ENCODE measurements around the gene RPS18. TPM values are rescaled to one million over a fixed set of nuclear protein-coding genes. Genes with fewer than 3 reads are reported as not detected.
A peak's percentile ranks its signal among the peaks of the same experiment; 100 is the strongest.

The RPS18 gene
- total RNA-seq, 1 donor from 2014 or later, result 3,296 TPM

DNA sequence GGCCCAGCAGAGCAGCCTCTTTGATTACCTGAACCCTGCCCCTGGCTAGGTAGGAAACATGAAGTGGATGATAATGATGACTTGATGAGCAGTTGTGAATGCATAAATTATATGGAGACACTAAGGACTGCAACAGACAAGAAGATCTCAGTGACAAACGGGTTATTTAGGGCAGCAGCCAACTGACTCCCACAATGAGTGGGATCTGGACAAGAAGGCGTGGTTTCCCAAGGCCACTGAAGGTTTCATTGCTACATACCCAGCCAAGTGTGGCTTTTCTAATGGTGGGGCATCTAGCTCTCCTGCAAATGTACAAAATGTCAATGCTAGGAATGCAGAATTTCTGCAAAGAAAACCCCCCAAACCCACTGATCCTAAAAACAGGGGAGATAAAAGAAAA lies 34.1 kb upstream of the RPS18 start:
- no peak for DNase-seq (ENCODE audit: extremely low spot score in 2 of 2)
- no peak overlapping the region for H3K27ac ChIP-seq
- H3K9me3 ChIP-seq, result no peaks in the 10 kb centered on the region
- no peaks in the 10 kb centered on the region for H3K36me3 ChIP-seq
- no peak for TF ChIP-seq POLR2A (IDR thresholded peaks at IDR 0.05)
- no peak for TF ChIP-seq CTCF (IDR thresholded peaks at IDR 0.05)
- TF ChIP-seq POLR2AphosphoS5 (IDR thresholded peaks at IDR 0.05; ENCODE audit: insufficient read depth in 1 of 2, low read depth in 1 of 2), result no peak
- H3K4me1 ChIP-seq, result no peaks in the 10 kb centered on the region
- intact Hi-C loops (cut with DNase I), result no loop called here
- H3K4me3 ChIP-seq, result no peak overlapping the region
- H3K27me3 ChIP-seq, result no peaks in the 10 kb centered on the region

DNA sequence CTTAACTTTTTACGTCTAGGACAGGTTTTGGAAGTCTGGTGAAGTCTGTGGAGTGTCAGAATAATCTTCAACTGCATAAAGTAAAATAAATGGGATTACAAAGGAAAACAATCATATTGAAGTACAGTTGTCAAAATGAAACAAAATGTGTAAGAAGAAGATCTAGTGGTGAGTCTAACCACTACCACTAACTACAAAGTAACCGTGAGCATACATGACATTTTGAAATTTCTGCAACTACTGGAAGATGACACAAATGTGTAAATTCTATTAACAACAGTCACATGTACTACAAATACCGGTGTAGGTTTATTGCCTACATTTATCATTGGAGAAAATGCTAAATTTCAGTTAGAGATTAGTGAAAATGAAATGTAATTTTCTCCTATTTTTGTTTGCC lies 29.9 kb upstream of the RPS18 start:
- Histone ChIP-seq H3K4me1 (no peaks in the 10 kb centered on the region), H3K9me3 (no peaks in the 10 kb centered on the region), H3K4me3 (no peak overlapping the region), H3K27ac (no peak overlapping the region), H3K36me3 (no peaks in the 10 kb centered on the region), H3K27me3 (no peaks in the 10 kb centered on the region)
- DNase-seq (ENCODE audit: extremely low spot score in 2 of 2), result no peak
- intact Hi-C loops (cut with DNase I), result loop anchor here (10.0 kb wide), 1 partner anchor 127 kb away; no protein-coding TSS in a partner anchor
- TF ChIP-seq POLR2AphosphoS5 (IDR thresholded peaks at IDR 0.05; ENCODE audit: insufficient read depth in 1 of 2, low read depth in 1 of 2), result no peak
- TF ChIP-seq POLR2A (IDR thresholded peaks at IDR 0.05), result no peak
- no peak for TF ChIP-seq CTCF (IDR thresholded peaks at IDR 0.05)

DNA sequence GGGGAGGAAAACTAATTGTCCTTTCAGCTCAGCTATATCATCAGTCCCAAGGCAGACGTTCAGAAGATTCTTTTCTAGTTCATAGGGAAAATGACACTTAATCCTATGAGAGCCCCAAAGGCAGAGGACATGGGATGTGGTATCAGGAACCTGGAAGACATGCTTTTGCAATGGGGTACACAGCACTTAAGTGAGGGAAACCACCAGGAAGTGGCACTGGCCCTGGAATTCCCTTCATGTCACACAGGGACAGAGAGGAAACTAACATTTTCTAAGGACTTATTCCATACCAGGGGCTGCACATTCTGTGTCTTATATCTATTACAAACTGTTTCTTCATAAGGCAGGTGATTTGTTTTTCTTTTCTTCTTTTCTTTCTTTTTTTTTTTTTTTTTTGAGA lies 28.4 kb upstream of the RPS18 start:
- Histone ChIP-seq H3K27me3 (no peaks in the 10 kb centered on the region), H3K4me3 (no peak overlapping the region), H3K36me3 (no peaks in the 10 kb centered on the region), H3K9me3 (no peaks in the 10 kb centered on the region), H3K4me1 (peaks cover 6% of the 10 kb centered on the region), H3K27ac (no peak overlapping the region)
- TF ChIP-seq POLR2AphosphoS5 (IDR thresholded peaks at IDR 0.05; ENCODE audit: insufficient read depth in 1 of 2, low read depth in 1 of 2) (no peak), CTCF (IDR thresholded peaks at IDR 0.05) (no peak), POLR2A (IDR thresholded peaks at IDR 0.05) (no peak)
- no peak for DNase-seq (ENCODE audit: extremely low spot score in 2 of 2)
- intact Hi-C loops (cut with DNase I), result loop anchor here (10.0 kb wide), 1 partner anchor 129 kb away; no protein-coding TSS in a partner anchor

- peak in 1 of 2 donors; percentile 94 for DNase-seq (ENCODE audit: extremely low spot score in 2 of 2)
- Histone ChIP-seq H3K27me3 (no peaks in the 10 kb centered on the region), H3K27ac (peak overlapping the region; percentile 96), H3K36me3 (peaks cover 0 to 5% of the 10 kb centered on the region in 2 donors), H3K4me1 (peaks cover 27% of the 10 kb centered on the region), H3K4me3 (peak overlapping the region; percentile 45 to 58), H3K9me3 (no peaks in the 10 kb centered on the region)
- TF ChIP-seq POLR2A (IDR thresholded peaks at IDR 0.05) (no peak), CTCF (IDR thresholded peaks at IDR 0.05) (peak; percentile 70 to 94 (median 87)), POLR2AphosphoS5 (IDR thresholded peaks at IDR 0.05; ENCODE audit: insufficient read depth in 1 of 2, low read depth in 1 of 2) (peak in 1 of 2 donors; percentile 56)
- intact Hi-C loops (cut with DNase I), result loop anchor here (5.0 to 10.0 kb wide), 3 partner anchors 86 to 231 kb away; no protein-coding TSS in a partner anchor
Observed at GRCh38 chr6:33247977-33248642, 23.8 kb upstream of the RPS18 start.

DNA sequence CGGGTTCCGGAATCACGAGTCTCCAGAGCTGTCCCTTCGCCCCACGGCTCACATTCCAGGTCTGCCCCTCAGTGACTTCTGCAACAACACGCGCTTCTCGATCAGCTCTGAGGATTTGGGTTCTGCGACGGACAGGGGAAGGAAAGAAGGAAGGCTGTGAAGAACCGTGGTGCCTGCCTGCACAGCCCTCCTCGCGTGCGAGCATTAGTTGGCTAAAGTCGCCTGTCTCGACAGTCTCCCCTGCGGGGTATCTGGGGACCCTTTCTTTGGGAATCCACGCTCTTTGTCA lies 23.3 kb upstream of the RPS18 start:
- no peaks in the 10 kb centered on the region for H3K9me3 ChIP-seq
- peak overlapping the region; percentile 96 for H3K27ac ChIP-seq
- TF ChIP-seq POLR2A (IDR thresholded peaks at IDR 0.05) (no peak), POLR2AphosphoS5 (IDR thresholded peaks at IDR 0.05; ENCODE audit: insufficient read depth in 1 of 2, low read depth in 1 of 2) (no peak), CTCF (IDR thresholded peaks at IDR 0.05) (no peak)
- DNase-seq (ENCODE audit: extremely low spot score in 2 of 2), result no peak
- H3K27me3 ChIP-seq, result no peaks in the 10 kb centered on the region
- H3K4me3 ChIP-seq, result peak overlapping the region; percentile 45 to 58
- peaks cover 0 to 5% of the 10 kb centered on the region in 2 donors for H3K36me3 ChIP-seq
- peaks cover 27% of the 10 kb centered on the region for H3K4me1 ChIP-seq
- intact Hi-C loops (cut with DNase I), result loop anchor here (5.0 to 10.0 kb wide), 3 partner anchors 86 to 231 kb away; no protein-coding TSS in a partner anchor

Measured in vagina (tissue), 2 donors.